UCSD-AML1 (cell line): ENCODE data around the gene CAMTA2.

Experiments
- DNase-seq: peaks from one replicate; lab custom pipeline; 2025; ENCODE audit not compliant: unreplicated experiment; lab: John Stamatoyannopoulos, UW

Gene CAMTA2

GRCh38 chr17:4968486-4969046 lies 18.9 kb downstream of the CAMTA2 start:
- DNase-seq = no peak

- peak; percentile 97 for DNase-seq
Measured at GRCh38 chr17:4967539-4968485, 19.7 kb downstream of the CAMTA2 start, which contains the start of gene SPAG7. TSS of gene SPAG7 (minus strand) at chr17:4967817. CDS start at chr17:4967804, 13 bp downstream.

DNA sequence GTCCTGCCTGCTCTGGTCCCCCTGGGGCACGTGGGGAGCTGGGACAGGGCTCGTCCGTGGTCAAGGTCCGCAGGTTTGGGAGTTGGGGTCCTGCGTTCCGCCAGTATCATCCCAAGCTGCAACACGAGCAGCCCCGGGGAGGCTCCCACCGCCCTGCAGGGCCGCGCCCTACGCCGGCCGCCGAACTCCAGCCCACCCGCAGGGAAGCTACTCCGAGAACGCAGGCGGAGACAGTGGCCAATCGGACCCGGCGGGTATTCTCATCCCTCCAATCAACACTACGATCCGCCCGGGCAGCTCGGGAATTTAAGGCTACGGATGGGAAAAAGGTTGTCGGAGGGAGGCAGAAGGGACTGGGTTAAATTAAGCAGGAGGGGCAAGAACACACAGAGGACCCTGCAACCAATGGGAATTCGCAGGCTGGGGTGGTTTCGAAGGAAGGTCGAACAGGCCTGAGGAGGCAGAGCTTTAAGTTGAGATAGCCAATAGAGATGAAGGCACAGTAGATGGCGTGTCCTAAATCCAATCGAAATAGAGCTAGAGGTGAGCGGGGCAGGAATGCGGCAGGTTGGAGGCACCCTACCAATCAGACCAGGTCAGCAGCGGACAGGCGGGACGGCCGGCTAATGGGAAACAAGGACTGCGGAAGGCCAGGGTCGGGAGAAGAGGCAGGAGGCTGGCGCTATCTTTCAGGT lies 20.5 kb downstream of the CAMTA2 start:
- DNase-seq = peak; percentile 97

DNA sequence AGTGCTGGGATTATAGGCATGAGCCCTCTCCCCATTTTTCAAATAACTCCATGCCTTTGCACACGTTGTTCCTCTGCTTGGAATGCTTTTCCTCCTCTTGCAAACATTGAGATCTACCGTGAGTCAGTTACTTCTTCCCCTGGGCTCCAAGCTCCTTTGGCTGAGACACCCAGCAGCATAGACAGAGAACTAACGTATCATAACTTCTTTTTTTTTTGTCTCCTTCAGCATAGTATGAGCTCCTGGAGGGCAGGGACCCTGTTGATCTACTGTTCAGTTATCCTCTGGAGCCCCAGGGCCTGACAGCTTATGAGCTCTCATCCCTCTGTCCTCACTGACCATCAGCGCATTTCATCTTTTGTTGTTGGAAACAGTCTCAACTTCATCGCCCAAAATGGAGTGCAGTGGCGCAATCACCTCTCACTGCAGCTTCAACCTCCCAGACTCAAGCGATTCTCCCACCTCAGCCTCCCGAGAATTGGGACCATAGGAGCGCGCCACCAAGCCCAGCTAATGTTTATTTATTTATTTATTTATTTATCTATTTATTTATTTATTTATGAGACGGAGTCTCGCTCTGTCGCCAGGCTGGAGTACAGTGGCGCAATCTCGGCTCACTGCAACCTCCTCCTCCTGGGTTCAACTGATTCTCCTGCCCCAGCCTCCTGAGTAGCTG lies 22.0 kb downstream of the CAMTA2 start:
- no peak for DNase-seq

DNA sequence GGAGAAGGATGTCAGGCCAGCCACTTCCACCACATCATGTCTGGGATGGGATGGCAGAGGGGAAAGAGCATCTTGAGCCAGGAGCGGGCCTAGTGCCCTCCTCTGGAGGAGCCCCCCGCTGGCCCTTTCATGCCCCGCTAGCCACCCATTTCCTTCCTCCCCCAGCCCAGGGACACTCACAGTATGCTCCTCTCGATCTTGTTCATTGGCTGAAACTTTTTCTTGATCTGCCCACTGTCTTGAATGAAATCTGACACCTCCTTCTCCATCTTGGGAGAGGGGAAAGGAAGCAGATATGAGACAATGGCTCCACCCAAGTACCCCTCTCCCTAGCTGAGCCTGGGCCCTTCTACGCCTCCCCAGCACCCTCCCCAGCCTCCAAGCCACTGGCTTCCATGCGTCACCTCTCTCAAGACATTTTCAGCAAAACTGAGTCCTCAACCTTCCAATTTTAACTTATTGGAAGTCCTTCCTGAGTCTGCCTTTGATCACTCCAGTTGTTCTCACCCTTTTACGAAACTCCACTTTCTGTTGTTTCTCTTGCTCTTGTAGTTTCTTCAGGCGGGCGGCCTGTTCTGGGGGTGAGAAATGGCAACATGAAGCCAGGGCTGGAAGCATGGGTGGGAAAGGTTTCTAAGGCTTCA lies 27.1 kb downstream of the CAMTA2 start:
- DNase-seq = no peak

- no peak for DNase-seq
Measured at GRCh38 chr17:4959261-4959965, 28.1 kb downstream of the CAMTA2 start.

DNA sequence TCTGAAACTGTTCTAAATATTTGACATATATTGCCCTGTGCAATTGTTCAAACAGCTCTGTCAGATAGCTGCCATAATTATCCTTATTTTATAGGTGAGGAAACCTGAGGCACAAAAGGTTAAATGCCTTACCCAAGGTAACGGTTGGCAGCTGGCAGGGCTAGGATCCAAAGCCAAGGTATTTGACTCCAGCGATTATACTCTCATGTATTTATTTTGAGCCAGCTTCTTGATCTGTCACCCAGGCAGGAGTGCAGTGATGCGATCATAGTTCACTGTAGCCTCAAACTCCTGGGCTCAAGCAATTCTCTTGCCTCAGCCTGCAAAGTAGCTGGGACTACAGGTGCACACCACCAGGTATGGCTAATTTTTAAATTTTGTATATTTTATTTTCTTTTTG lies 29.4 kb downstream of the CAMTA2 start:
- DNase-seq = no peak

DNA sequence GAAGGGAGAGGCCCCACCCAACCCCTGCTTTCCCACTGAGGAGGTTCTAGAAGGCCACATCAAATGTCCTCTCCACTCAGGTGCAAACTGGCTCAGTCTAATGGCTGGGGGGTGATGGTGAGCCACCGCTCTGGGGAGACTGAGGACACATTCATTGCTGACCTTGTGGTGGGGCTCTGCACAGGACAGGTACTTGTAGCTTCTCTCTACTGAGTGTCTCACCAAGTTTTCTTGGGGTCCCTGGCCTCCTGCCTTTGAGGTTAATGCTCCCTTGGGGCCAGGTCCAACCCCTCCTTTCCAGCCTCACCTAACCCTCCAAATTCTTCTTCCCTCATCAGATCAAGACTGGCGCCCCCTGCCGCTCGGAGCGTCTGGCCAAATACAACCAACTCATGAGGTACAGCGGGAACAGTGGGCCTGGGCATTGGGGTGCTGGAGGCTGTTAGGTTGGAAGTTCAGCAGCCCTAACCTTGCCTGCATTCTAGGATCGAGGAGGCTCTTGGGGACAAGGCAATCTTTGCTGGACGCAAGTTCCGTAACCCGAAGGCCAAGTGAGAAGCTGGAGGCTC lies 30.9 kb downstream of the CAMTA2 start:
- DNase-seq = peak; percentile 58

DNA sequence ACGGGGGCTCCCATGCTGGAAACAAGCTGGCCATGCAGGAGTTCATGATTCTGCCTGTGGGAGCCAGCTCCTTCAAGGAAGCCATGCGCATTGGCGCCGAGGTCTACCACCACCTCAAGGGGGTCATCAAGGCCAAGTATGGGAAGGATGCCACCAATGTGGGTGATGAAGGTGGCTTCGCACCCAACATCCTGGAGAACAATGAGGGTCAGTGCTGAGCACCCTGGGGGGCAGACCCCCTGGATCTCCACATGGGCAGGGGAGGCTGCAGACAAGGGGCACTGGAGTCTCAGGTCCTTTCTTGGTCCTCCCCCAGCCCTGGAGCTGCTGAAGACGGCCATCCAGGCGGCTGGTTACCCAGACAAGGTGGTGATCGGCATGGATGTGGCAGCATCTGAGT lies 32.4 kb downstream of the CAMTA2 start:
- no peak for DNase-seq

- DNase-seq = no peak
Measured at GRCh38 chr17:4953451-4953961, 34.0 kb downstream of the CAMTA2 start.

DNA sequence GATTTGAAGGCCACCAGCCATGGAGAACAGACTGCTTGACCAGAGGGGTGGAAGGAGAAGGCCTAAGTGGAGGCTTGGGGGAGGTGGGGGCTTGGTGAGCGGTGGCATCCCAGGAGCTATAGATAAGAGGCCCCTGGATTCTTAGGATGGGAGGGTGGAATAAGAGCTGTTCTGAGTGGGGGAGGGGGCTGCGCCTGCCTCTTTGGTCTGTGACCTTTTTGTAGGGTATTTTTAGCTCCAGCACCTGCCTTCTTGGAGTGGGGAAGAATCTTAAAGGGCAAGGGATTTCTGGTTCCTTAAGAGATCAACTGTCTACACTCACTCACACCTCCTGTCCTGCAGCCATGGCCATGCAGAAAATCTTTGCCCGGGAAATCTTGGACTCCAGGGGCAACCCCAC lies 36.0 kb downstream of the CAMTA2 start:
- no peak for DNase-seq

DNA sequence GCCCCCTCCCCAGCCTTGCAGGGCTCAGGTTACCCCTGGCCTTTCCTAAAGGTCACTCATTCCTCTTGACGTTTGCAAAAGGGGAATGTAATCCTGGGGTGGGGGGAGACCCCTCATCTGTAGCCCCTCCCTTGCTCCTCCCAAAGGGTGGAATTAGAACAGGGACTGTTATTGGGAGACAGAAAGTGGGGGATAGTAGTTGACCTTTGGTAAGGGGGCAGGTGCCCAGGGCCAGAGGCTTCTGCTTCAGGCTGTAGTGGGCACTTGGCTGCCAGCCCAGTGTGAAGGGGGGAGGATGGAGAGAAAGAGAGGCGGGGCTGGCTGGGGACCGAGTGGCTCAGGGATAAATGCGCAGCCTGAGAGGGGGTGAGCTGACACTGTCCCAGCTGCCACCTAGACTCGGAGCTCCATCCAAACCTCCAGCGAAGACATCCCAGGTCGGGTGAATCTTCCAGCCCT lies 36.7 kb downstream of the CAMTA2 start, which contains the start of gene ENO3:
Gene ENO3 (plus strand): TSS at position 374 of the 459 bp plus-strand sequence. CDS start 711 bp downstream, outside the sequence.
- no peak for DNase-seq

DNA sequence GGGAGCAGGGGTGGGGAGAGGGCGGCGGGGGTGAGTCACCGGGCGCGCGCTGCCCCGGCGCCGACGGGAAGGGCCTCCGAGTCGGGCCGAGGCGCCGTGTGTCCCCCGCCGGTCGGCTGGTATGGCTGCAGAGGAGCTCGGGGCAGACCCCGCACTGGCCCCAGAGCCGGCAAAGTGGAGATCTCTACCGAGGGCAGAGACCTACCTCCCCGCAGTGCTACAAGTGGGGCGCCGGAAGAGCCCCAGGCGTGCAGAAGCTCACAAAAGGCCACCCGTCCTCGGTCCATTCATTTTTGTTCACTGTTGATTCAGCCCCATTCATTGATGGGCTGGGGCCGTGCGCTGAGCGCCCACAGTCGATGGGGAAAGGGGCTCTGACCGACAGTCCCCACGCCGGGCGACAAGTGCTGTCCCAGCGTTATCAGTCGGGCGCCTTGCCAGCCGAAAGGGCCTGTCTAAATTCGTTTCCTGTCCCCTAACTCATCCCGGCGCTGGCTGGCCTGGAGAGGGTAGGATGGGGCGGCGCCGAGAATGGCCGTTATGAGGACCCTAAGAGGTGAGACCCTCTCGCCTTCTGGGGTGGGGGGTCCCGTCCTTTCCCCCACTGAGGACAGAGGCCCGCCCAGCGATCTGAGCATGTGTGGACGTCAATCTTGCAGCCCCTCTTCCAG lies 37.3 kb downstream of the CAMTA2 start:
- peak; percentile 68 for DNase-seq

- peak; percentile 78 for DNase-seq
Measured at GRCh38 chr17:4949321-4950074, 38.0 kb downstream of the CAMTA2 start.

DNA sequence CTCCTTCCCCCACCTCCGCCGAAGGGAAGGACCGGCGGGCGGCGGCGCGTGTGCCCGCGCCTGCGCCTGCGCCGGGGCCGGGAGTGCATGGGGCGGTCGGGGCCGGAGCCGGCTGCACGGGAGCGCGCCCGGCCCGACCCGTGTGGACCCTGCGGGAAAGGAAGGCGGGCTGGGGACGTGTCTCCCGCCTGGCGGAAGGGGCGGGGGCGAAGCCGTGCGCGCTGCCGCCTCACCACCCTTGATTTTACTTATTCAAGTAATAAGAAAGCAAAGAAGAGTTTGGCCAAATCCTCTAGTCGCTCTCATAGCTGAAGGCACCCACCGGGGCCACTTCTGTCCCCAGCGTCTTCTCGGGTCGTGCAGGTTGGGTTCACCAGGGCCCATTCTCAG lies 38.5 kb downstream of the CAMTA2 start:
- peak; percentile 90 for DNase-seq

DNA sequence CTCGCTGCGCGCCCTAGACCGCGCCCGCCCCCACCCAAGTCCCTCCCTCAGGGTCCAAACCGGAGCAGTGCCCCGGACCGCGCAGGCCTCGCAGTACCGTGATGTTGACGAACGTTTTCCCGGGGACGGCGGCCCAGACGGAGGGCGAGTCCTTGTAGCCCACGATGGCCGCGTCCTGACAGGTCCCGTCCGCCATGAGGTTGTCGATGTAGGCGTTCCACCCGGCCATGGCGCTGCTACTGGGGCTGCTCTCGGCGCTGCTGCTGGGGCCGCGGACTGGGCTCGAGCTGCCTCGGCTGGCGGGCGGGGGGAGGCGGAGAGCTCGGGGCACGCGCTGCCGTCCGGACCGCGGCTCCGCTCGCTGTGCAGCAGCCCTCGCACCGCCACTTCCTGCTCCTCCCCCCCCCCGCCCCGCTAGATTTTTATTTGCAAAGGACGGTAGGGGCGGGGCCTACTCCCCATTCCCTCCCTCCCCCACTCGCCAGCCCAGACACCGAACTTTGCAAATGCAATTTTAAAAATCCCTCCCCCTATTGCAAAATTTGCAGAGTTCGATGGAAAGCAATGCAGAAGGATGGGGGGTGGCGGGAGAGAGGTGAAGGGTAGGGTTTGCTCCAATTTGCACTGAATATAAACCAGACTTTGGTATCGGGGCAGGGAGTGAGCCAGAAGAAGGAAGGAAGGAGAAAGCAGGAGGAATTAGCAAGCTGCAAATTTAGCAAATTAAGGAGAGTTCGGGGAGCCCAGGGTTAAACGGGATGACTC lies 39.1 kb downstream of the CAMTA2 start, which contains the start of gene PFN1:
Gene PFN1 (minus strand): TSS at position 365 of the 765 bp plus-strand sequence. CDS start 136 bp downstream, at position 229.
- DNase-seq = peak; percentile 90
